Activated T-cell treated with anti-CD3 and anti-CD28 coated beads for 1 hour (primary cell): ENCODE results near the gene C10orf95.
"Not testable (repeated sequence)": the region's sequence is repeated elsewhere in the genome, so short reads cannot be mapped to it uniquely, and the experiment has no call there.

Experiments
- DNase-seq: peaks from one replicate; pipeline ENCODE4 v3.0.0-alpha.2; 2020; ENCODE audit warnings: low read depth

Gene C10orf95

DNA sequence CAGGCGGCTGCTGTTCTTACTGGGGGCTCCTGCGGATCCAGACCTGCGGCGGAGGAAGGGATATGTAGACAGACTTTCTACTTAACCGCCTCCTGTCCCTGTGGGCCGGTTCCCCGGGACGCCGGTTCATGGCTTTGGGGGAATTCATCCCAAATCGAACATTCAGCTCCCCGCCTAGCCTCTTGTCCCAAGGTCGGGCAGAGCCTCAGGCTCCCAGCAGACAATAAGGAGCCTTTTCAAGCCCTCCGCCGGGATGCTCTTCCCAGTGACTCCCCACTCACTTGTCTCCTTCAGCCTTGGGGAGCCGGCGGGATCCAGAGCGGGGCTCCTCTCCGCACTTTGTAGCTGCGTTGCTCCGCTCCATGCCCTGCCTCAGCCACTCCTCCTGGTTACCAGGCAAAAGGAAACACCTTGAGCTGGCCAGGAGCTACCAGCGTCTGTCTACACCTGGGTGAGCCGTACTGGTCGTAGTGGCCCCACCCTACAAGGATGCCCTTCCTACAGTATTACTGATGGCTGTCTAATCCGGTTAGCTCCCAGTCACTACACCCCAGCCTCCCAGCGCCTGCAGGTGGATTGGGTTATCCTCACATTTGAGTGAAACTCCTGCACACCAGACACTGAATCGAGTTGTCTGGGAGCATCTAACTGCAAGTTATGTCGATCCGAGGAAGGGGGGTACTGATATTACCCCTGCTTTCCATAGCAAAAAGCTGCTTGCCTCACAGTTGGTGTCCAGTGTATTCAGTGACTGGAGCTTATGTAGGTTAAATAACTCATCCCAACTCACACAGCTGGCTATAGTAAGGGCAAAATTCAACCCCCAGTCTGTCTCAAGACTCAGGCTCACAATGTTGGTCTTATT lies at the start of gene C10orf95:
C10orf95 (minus strand) TSS at position 439 of the 865 bp plus-strand sequence. CDS start 450 bp downstream, outside the sequence.
- DNase-seq = no peak

DNA sequence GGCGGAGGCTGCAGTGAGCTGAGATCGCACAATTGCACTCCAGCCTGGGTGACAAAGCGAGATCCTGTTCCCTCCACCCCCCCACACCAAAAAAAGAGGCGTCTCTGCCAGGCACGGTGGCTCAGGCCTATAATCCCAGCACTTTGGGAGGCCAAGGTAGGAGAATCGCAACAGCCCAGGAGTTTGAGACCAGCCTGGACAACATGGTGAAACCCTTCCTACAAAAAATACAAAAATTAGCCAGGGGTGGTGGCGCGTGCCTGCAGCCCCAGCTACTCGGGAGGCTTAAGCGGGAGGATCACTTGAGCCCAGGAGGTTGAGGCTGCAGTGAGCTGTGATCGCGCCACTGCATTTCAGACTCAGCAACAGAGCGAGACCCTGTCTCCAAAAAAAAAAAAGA lies 49.3 kb upstream of the C10orf95 start:
- DNase-seq = not testable (repeated sequence)

DNA sequence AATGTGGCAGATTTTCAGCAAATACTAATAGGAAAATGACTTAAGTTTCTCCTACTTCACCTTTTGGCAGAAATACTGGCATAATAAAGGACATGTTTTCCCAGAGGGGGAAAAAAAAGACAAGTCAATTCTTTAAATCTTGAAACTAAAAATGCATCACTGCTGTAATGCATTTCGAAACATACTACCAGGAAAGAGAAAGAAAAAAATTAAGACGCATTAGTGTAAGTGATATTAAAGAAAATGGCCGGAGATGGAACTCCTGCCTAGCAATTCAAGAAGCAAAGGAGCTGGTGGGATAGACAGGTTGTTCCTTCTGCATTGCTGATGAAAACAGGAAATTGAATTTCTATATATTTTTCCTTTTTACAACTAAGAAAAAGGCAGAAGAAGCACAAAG lies 48.0 kb upstream of the C10orf95 start:
- no peak for DNase-seq

- DNase-seq = no peak
Observed at GRCh38 chr10:102497545-102497944, 46.2 kb upstream of the C10orf95 start.

GRCh38 chr10:102493771-102494170 lies 42.4 kb upstream of the C10orf95 start:
- no peak for DNase-seq

GRCh38 chr10:102492983-102493382 lies 41.6 kb upstream of the C10orf95 start:
- DNase-seq = no peak

DNA sequence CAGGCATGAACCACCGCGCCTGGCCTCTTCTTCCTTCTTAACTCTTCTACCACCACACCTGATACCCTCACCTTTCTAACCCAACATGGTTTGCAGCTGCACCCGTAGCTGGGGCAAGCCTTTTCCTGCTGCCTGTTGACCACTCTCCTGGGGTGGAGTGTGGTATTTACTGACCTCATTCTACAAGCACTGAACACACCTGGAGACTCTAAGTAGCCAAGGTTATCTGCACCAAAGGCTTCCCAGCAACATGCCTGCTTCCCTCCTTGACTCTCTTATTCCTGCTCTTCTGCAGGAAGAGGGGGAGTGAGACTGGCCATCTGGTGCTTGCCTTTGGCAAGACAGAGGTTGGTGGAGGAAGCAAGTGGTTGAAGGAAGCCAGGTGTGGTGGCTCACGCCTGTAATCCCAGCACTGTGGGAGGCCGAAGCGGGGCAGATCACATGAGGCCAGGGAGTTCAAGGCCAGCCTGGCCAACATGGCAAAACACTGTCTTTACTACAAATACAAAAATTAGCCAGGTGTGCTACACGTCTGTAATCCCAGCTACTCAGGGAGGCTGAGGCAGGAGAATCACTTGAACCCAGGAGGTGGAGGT lies 41.1 kb upstream of the C10orf95 start:
- no peak for DNase-seq

DNA sequence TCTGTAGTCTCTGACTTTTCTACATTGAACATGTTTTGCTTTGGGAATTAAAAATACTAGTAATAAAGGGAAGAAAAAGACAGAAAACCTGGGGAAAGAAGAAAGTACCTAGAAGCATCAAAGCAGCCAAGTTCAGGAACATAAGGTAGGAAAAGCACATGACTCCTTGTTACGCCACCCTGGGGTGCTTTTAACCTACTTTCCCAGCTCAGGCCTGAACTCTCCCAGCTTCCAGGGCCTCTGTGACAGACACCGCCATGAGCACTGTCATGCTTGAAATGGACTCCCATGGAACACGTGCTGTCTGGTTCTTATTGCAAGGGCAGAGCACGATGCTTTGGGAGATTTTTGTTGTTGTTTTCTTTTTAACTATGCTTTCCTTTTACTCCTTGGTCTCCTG lies 39.8 kb upstream of the C10orf95 start:
- DNase-seq = no peak

GRCh38 chr10:102485093-102485784 lies 33.9 kb upstream of the C10orf95 start:
- no peak for DNase-seq

GRCh38 chr10:102484021-102484420 lies 32.7 kb upstream of the C10orf95 start:
- no peak for DNase-seq

DNA sequence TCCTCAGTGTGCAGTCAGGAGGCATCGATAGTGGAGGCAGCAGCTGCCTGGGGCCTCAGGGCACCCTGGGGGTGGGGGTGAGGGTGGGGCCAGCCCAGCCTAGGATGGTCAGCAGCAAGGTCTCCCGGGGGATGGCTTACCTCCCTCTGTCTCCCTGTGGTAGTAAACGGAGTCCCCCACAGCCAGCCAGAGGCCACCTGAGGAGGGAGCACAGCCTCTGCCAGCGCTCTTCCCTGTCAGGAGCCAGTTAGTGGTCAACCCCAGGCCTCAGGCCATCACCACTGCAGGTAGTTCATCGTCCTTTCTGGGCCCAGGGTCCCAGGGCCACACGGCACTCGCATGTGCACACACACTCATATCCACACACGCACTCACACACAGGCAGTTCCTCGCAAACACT lies 29.1 kb upstream of the C10orf95 start:
- DNase-seq = no peak

DNA sequence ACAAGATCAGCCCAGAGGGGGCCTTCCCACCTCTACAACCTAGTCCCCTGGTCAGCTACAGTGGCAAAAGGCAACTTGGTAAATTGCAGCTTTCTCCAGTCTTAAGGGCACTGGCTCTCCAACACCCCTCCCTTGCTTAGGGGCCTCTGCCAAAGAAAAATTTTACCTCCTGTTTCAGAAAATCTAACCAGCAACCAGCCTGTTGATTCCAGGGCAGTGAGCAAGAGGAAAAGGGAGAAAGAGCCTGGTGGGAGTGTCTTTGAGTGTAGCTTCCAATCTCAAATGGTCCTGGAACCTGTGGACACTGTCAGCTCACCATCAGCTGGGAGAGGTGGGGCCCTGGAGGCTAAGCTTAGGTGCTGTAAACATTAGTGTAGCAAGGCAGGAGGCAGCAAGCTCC lies 28.3 kb upstream of the C10orf95 start:
- DNase-seq = no peak

GRCh38 chr10:102476466-102477141 lies 25.3 kb upstream of the C10orf95 start:
- DNase-seq = no peak

DNA sequence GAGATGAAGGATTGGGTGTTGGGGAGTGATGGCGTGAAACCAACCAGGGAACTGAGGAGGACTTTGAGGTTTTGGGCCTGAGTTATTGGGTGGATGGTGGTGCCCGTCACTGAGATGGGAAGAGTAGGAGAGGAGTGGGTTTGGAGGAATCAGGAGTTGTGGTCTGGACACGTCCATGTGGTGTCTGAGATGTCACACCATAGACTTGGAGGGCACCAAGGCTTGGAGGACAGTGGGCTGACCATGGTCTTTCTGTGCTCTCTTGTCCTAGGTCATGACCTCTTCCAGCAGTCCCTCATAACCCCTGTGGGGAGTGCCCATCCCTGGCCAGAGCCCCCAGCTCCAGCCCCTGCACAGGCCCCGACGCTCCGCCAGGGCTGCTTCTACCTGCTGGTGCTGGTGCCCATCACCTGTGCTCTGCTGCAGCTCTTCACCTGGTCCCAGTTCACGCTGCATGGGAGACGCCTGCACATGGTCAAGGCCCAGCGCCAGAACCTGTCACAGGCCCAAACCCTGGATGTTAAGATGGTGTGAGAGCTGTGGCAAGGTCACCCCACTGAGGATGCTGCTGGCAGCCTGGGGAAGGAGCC lies 24.2 kb upstream of the C10orf95 start:
- DNase-seq = no peak

DNA sequence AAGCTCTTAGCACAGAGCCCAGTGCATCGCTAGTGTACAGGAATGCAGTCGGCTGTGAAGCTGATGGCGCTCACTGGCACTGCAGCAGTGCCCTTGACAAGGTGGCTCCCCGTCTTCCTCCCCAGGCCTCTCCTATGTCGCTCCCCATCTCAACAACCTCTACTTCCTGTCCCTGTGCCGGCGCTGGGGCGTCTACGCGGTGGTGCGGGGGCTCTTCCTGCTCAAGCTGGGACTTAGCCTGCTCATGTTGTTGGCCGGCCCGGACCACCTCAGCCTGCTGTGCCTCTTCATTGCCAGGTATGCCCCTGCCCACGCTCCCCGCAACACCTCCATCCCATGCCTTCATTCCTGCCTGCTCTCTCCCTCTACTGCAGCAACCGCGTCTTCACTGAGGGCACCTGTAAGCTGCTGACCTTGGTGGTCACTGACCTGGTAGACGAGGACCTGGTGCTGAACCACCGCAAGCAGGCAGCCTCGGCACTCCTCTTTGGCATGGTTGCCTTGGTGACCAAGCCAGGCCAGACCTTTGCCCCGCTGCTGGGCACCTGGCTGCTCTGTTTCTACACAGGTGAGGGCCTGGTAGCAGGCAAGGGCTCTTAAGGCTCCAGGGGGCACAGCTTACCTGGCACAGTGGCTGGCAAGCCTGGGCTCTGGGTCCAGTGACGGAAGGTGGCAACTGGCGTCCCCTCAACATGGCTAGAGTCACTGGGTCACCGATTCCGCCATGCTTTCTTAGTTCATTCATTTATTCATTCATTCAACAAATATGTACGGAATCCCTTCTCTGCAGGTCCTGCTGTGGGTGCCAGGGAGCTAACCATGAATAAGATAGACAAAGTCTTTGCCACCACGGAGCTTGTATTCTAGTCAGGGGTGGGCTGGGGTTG lies 22.3 kb upstream of the C10orf95 start:
- peak; percentile 13 for DNase-seq

DNA sequence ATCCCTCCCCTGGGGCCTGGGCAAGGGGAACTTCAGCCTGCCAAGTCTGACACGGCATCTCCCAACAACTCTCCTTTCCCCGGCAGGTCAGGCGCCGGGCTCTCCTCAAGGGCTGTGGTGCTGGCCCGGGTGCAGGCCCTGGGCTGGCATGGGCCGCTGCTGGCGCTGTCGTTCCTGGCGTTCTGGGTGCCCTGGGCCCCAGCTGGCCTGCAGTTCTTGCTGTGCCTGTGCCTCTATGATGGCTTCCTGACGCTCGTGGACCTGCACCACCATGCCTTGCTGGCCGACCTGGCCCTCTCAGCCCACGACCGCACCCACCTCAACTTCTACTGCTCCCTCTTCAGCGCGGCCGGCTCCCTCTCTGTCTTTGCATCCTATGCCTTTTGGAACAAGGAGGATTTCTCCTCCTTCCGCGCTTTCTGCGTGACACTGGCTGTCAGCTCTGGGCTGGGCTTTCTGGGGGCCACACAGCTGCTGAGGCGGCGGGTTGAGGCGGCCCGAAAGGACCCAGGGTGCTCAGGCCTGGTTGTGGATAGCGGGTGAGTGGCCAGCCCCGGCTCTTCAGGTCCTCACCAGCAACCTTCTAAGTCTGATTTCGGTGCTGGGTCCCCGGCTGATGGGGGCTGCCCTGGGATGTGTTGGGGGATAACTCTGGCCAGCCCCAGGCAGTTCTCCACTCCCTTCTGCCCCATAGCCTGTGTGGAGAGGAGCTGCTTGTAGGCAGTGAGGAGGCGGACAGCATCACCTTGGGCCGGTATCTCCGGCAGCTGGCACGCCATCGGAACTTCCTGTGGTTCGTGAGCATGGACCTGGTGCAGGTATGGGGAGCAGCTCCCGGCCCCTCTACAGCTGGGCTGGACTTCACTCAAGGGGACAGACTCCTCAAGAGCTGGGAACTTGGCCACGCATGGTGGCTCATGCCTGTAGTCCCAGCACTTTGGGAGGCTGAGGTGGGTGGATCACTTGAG lies 19.5 kb upstream of the C10orf95 start:
- DNase-seq = no peak

DNA sequence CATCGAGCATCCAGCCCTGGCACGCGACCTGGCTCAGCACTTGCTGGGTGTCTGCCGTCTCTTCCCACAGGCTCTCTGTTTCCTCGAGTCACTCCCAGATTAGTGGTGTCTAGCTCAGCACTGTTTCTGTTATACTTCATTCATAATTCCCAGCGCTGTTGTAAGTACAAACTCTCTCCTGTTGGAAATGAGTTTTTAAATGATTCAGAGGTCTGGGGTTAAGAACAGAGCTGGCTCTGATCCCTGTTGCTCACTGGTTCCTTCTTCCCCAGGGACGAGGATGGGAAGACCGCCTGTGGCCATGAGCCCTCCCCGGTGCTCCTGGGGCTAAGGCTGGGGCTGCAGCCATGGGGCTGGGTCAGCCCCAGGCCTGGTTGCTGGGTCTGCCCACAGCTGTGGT lies 17.3 kb upstream of the C10orf95 start:
- DNase-seq = no peak

DNA sequence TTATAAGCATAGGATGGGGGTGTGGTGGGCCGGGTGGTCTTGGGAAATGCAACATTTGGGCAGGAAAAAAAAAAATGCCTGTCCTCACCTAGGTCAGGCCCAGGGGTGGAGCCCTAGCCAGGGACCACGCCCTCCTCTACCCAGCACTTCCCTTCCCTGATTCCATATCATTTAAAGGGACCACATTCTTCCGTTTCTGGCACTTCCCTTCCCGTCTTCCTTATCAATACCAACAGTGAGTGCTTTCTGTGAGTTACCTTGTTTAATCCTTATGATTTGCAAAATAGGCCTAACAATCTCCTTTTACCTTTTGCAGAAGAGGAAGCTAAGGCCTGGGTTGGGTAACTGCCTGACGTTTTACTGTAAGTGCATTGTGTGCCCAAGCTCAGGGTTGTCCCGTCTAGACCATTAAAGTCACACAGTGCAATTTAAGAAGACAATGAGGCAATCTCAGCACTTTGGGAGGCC lies 16.7 kb upstream of the C10orf95 start:
- no peak for DNase-seq

DNA sequence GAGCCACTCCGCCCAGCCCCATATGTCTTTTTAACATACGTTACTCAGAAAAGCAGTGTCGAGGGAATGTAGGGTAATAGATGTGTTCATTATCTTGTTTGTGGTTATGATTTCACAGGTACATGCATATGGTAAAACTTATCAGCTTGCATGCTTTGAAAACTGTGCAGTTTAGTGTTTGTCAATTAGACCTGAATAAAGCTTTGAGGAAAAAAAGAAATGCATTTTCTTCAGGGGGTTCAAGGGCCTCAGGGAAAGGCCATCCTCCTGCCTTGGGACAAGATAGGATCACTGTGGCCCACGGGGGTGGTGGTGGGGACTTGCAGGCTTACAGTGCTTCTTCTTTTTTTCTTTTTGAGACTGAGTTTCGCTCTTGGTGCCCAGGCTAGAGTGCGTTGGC lies 16.0 kb upstream of the C10orf95 start:
- DNase-seq = no peak

DNA sequence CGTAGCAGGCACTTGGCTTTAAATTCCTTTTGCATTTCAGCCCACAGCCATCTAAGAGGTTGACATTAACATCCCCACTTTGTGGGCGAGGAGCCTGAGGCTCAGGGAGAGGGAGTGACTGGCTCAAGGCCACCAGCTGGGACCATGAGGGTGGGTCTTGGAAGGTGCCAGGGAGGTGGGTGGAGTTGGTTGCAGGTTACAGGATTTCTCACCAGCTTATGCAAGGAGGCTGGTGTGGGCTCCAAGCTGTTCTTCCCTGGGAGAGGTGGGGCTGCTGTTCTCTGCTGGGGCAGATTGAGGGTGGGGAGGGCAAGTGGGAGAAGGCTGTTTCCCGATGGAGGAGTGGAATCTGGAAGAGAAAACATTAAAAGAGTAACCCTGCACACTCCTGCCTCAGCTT lies 14.1 kb upstream of the C10orf95 start:
- no peak for DNase-seq
